Left cardiac atrium (tissue), 4 donors: Measurements from ENCODE around the gene PI4KA. TPM values are rescaled to one million over a fixed set of nuclear protein-coding genes. Genes with fewer than 3 reads are reported as not detected.

Experiments
- ATAC-seq, 2 donors: fragments of 200-7000 bp; cut with Tn5 transposase; one replicate each; pipeline ENCODE4 v1.9.1; 2020; ENCODE audit warnings: mild to moderate bottlenecking in 2 of 2, moderate library complexity in 2 of 2
- DNase-seq: peaks from one replicate; pipeline ENCODE4 v3.0.0-alpha.2; 2020
- intact Hi-C, 2 donors: fragments of 100-400 bp; cut with DNase I; formaldehyde crosslinking; loops; one replicate each; pipeline versions ENCODE4 v1.14.1 to v1.15.1; 2022 to 2023
- total RNA-seq, 2 donors: library from RNA; stranded (reverse); fragmentation: NEBNext Ultra II Directional; extraction: Animal tissue kit (Norgen Biotek cat#: 25700); gene quantifications; one replicate each; pipeline ENCODE4 v1.2.1, GENCODE V29; 2021
- donor health status: DM: no; HTN: yes; CAD: no.
- donor health status: DM: no; HTN: yes; CAD: no; lungs with severe emphysema.
- donor health status: DM: yes; HTN: yes; CAD: no.
- donor health status: Dilated cardiomyopathy.

The PI4KA gene
- total RNA-seq, 2 donors from 2014 or later: 52.6 to 57.5 TPM

- ATAC-seq (peak in 1 of 2 donors; percentile 48), DNase-seq (no peak)
- intact Hi-C loops: loop anchor here in 1 of 2 donors (10.0 kb wide), 1 partner anchor 79 kb away; no protein-coding TSS in a partner anchor
These were observed 52.6 kb downstream of the PI4KA start for GRCh38 chr22:20805972-20806471.

DNA sequence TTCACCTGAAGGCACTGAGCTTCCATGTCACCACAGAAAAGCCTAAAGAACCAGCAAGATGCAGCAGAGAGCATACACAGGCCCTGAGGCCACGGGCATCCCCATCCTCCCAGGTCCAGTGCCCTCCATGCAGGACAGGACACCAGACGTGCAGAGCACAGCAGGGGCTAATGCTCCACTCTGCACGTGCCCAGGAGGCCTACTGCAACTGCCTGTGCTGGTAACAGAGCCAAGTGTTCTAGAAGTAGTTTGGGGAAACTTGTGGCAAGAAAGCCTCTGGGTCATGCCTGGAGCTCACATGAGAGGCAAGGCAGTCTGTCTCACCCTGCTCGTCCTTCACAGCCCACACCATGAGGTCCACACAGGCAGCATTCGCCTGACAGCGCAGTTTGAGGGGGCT, 54.0 kb downstream of the PI4KA start:
- no peak for ATAC-seq
- intact Hi-C loops: loop anchor here in 1 of 2 donors (10.0 kb wide), 1 partner anchor 80 kb away; no protein-coding TSS in a partner anchor
- DNase-seq: no peak

DNA sequence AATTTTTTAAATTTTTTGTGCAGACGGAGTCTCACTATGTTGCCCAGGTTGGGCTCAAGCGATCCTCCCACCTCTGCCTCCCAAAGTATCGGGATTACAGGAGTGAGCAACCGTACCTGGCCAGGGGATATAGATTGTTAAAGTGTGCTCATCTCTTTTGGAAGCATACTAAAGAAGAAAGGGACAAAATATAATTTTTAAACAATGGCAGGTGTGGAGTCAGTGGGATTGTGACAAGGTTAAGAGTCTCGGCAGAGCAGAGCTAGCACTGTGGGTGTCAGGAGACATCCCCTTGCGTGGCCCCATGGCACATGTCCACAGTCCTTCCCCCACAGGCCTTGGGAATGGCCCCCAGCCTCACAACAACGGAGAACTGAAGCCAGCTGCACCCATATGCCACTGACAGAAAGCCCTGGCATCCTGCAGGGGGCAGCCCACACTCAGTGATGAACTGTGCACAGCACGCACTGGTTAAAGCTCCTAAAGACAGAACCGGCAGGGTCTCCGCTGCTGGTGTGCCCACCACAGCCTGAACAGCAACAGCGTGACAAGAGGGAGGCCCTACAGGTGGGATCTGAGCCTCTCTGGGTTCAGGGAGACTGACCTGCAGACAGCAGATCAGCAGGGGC, 54.8 kb downstream of the PI4KA start:
- intact Hi-C loops: loop anchor here in 1 of 2 donors (10.0 kb wide), 1 partner anchor 81 kb away; no protein-coding TSS in a partner anchor
- DNase-seq (no peak), ATAC-seq (peak; percentile 52 to 63)

GRCh38 chr22:20802922-20803553, 55.6 kb downstream of the PI4KA start:
- intact Hi-C loops: loop anchor here in 1 of 2 donors (10.0 kb wide), 1 partner anchor 82 kb away; no protein-coding TSS in a partner anchor
- ATAC-seq: no peak

GRCh38 chr22:20802452-20802851, 56.2 kb downstream of the PI4KA start:
- ATAC-seq: no peak
- intact Hi-C loops: loop anchor here in 1 of 2 donors (10.0 kb wide), 1 partner anchor 82 kb away; no protein-coding TSS in a partner anchor

More at GRCh38 chr22:20802922-20803553, 55.6 kb downstream of the PI4KA start:
- DNase-seq: no peak

GRCh38 chr22:20799449-20799848, 59.2 kb downstream of the PI4KA start:
- intact Hi-C loops: no loop called here
- ATAC-seq (no peak), DNase-seq (no peak)

More at GRCh38 chr22:20802452-20802851, 56.2 kb downstream of the PI4KA start:
- no peak for DNase-seq

DNA sequence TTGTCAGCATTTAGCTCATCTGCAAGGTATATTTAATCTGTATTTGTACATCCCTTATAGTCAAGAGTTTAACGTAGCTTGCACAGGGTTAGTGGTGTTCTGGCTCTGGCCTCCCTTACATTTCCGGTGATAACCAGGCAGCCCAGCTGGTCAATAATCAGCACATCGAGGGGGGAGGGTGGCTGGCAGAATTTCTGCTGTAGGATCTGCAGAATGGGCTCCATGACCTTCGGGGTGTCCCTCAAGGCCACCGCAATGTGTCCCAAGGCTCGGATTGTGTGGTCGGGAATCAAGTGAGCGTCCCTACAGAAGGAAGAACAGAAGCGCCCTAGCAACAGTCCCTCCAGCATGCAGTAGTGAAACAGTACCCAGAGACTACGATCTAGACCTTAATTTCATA, 59.6 kb downstream of the PI4KA start:
- no peak for ATAC-seq
- DNase-seq: no peak
- intact Hi-C loops: no loop called here

- intact Hi-C loops: no loop called here
- DNase-seq: no peak
- no peak for ATAC-seq
These were observed 60.4 kb downstream of the PI4KA start for GRCh38 chr22:20798218-20798617.

DNA sequence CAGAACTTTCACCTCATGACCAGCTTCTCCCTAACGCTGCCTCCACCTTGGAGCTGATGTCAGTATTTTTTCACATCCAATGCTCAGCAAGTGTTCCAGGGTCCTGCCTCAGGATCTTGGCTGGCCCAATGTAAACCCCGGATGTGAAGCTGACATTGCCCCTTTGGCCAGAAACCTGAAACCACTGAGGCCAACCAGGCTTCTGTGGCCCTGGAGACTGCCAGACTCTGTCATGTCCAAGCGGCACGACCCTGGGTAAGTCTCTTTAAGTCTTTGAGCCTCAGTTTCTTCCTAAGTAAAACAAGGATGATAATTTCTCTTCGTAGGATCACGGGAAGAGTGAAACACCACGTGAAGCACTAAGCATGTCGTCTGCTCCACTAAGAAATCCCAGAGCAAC, 61.9 kb downstream of the PI4KA start:
- ATAC-seq: no peak
- intact Hi-C loops: no loop called here
- no peak for DNase-seq

- DNase-seq: no peak
- no peak for ATAC-seq
- intact Hi-C loops: no loop called here
These were observed 63.8 kb downstream of the PI4KA start for GRCh38 chr22:20794650-20795413.

GRCh38 chr22:20793748-20794649, 64.6 kb downstream of the PI4KA start:
- peak in 1 of 2 donors; percentile 5 for ATAC-seq
- no peak for DNase-seq
- intact Hi-C loops: no loop called here

DNA sequence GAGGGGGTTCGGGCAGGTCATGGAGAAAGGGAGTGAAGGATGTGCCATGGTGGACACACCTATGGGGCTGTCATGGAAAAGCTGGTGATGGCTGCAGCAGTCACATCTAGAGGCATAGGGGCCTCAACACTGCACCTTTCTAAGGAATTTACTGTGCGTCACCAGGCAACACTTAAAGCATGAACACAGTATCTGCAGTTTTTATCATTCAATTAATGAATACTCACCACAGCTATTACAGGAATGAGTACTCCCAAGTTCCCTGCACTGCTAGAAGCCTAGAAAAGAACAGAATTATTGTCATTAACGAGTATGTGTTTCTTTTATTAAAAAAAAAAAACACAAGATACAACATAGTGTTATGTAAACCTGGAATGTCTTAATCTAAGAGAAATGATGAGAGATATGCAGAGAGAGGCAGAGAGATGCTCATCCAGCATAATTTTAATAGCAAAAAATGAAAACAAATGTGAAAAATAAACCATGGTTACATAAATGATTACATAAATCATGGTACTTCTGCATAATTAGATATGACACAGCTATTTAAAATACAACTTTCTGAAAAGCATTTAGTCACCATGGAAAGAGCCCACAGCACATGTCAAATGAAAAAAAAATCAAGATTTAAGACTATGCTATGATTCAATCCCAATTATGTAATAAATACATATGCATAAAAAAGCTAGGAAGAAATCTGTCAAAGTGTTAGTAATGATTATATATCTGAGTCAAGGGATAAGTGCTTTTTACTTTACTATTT, 65.5 kb downstream of the PI4KA start:
- ATAC-seq (peak in 1 of 2 donors; percentile 74), DNase-seq (no peak)
- intact Hi-C loops: no loop called here

- DNase-seq: no peak
- intact Hi-C loops: no loop called here
- no peak for ATAC-seq
These were observed 66.2 kb downstream of the PI4KA start for GRCh38 chr22:20792221-20792965.

DNA sequence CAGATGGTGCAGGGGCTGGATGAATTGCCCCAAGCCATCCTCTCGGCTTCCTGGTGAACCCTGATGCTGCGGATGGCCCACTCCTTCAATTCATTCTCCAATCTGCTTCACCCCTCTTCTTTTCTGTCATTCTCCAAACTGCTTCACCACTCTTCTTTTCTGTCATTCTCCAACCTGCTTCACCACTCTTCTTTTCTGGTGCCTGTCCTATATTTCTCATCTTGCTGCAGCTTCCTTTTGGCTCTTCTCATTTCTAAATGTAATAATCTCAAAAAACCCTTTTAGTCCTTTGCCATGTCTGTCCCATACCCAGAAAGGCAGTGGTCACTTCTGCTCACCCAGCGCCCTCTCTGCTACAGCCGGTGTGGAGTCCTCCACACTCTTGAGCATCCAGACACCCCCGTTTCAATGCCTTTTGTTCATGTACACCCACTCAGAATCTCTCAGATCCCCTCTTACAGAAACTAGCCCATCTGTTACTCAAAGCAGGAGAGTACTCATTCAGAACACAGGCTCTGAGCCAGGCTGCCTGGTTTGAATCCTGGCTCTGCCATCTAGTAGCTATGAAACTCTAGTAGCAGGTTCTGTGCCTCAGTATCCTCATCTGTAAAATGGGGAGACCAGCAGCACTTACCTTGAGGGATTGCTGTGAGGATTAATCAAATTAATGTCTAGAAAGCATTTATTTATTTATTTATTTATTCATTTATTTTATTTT, 69.8 kb downstream of the PI4KA start:
- DNase-seq (no peak), ATAC-seq (no peak)
- intact Hi-C loops: no loop called here

DNA sequence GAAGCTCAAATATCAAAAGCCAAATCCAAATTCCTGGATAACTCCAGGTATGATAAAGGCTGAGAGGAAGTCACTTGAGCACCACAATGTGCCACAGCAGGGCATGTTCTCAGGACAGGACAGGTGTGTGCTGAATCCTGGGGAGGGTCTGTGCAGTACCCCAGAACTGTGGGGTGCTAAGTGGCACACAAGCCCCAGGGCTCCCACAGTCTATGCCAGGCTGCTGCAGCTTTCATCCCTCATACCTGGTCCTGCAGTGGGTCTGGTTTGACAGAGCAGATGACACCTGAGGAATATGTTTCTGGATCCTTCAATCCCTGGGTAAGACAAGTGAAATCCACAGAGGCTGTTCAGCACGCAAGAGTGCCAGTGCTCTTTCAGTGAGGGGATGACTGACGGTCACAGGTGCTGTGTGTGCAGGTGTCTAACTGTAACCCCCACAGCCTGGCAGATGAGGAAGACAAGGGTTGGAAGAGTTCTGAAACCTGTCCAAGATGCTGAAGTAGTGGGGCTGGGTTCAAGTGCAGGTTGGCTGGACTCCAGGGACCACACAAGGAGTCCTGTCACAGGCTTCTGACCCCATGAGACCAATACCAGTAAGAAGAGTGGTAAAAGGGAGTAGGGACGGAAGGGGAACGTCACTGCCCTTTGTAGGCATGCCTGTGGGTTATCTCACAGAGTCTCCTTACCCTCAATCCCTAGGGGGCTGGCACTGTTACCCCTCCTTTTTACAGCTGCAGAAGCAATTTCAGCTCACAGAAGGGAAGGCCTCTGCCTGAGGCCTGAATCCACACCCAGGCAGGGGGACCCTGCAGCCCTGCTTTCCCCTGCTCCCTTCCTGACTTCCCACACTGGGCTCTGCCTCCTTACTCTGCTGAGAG, 70.6 kb downstream of the PI4KA start:
- intact Hi-C loops: no loop called here
- ATAC-seq: no peak
- no peak for DNase-seq

GRCh38 chr22:20787223-20787622, 71.4 kb downstream of the PI4KA start:
- intact Hi-C loops: no loop called here
- ATAC-seq: no peak

More at GRCh38 chr22:20787223-20787622, 71.4 kb downstream of the PI4KA start:
- DNase-seq: no peak
